ENCODE results near the gene ANTXR2. TPM values are rescaled to one million over a fixed set of nuclear protein-coding genes. Genes with fewer than 3 reads are reported as not detected.
A peak's percentile ranks its signal among the peaks of the same experiment; 100 is the strongest.

The ANTXR2 gene
- total RNA-seq, 5 donors from 2014 or later (not counting 1 experiment from before 2014, with no cell fraction given): 45.1 to 64.3 (median 48.2) TPM

GRCh38 chr4:80043541-80043940, 29.5 kb downstream of the ANTXR2 start:
- Mint-ChIP-seq H3K4me1 (peaks cover 5 to 19% (median 14%) of the 10 kb centered on the region in 3 donors), H3K27me3 (no peaks in the 10 kb centered on the region), H3K9me3 (no peaks in the 10 kb centered on the region), H3K4me3 (no peak overlapping the region), H3K36me3 (peaks cover 50% of the 10 kb centered on the region), H3K27ac (no peak overlapping the region)
- H3K36me3 ChIP-seq (ENCODE audit: control insufficient read depth in 2 of 2, extremely low read depth in 1 of 2, insufficient read depth in 1 of 2, low read length in 1 of 2): peaks cover 0 to 12% of the 10 kb centered on the region in 2 donors
- ChIA-PET POLR2A (no interaction called here), CTCF (no interaction called here)
- no peak overlapping the region for H3K4me3 ChIP-seq (ENCODE audit: control insufficient read depth in 1 of 2, extremely low read depth in 1 of 2, low read length in 1 of 2)
- no peak overlapping the region for H3K27ac ChIP-seq (ENCODE audit: low read length)
- H3K27me3 ChIP-seq (replicated peaks in 1 of 2; ENCODE audit: control insufficient read depth in 2 of 2, extremely low read depth in 1 of 2, insufficient read depth in 2 of 2, low read length in 1 of 2): no peaks in the 10 kb centered on the region
- WGBS (ENCODE audit: insufficient coverage): 100% methylated on average over 1 of the region's 3 CpGs
- DNase-seq: no peak
- ATAC-seq (replicated peaks in 1 of 4): no peak
- no peaks in the 10 kb centered on the region for H3K4me1 ChIP-seq (ENCODE audit: control insufficient read depth in 1 of 2, extremely low read depth in 1 of 2, insufficient read depth in 2 of 2, low read length in 2 of 2)
- H3K9me3 ChIP-seq: no peaks in the 10 kb centered on the region

DNA sequence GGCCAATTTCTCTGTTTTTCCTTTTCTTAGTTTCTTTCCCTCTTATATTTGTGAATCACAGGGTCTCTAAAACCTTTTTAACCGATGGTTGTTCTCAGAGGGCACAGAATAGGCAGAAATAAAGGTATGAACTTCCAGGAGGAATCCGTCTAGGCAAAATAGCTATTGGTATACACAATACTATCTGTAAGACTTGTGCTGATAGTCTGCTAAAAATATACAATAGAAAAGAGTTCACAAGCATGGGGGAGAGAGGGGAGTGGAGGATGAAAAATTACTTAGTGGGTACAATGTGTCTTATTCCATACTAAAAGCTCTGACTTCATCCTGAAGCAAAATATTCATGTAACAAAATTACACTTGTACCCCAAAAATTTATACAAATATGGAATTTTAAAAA, 30.2 kb downstream of the ANTXR2 start:
- Histone ChIP-seq H3K9me3 (no peaks in the 10 kb centered on the region), H3K36me3 (ENCODE audit: control insufficient read depth in 2 of 2, extremely low read depth in 1 of 2, insufficient read depth in 1 of 2, low read length in 1 of 2) (peaks cover 0 to 12% of the 10 kb centered on the region in 2 donors), H3K27me3 (replicated peaks in 1 of 2; ENCODE audit: control insufficient read depth in 2 of 2, extremely low read depth in 1 of 2, insufficient read depth in 2 of 2, low read length in 1 of 2) (no peaks in the 10 kb centered on the region), H3K4me1 (ENCODE audit: control insufficient read depth in 1 of 2, extremely low read depth in 1 of 2, insufficient read depth in 2 of 2, low read length in 2 of 2) (peaks cover 0 to under 1% of the 10 kb centered on the region in 2 experiments), H3K27ac (ENCODE audit: low read length) (no peak overlapping the region), H3K4me3 (ENCODE audit: control insufficient read depth in 1 of 2, extremely low read depth in 1 of 2, low read length in 1 of 2) (no peak overlapping the region)
- Mint-ChIP-seq H3K4me3 (no peak overlapping the region), H3K9me3 (no peaks in the 10 kb centered on the region), H3K27ac (no peak overlapping the region), H3K4me1 (peaks cover 5 to 23% (median 19%) of the 10 kb centered on the region in 3 donors), H3K36me3 (peaks cover 50% of the 10 kb centered on the region), H3K27me3 (no peaks in the 10 kb centered on the region)
- ATAC-seq (replicated peaks in 1 of 4) (no peak), DNase-seq (no peak)
- ChIA-PET POLR2A (interaction anchor here in 1 of 2 donors (0.6 kb wide), 1 partner anchor 139 kb away, joined by 3 read pairs; no protein-coding TSS in a partner anchor), CTCF (no interaction called here)
- WGBS (ENCODE audit: insufficient coverage): no CpG with 5 or more reads among the region's 2 CpGs

GRCh38 chr4:80037864-80038263, 35.2 kb downstream of the ANTXR2 start:
- POLR2A ChIA-PET: no interaction called here
- no peaks in the 10 kb centered on the region for H3K9me3 Mint-ChIP-seq
- DNase-seq (no peak), ATAC-seq (replicated peaks in 1 of 4) (no peak)
- peak overlapping the region; percentile 84 to 92 for H3K27ac Mint-ChIP-seq
- CTCF ChIA-PET: no interaction called here
- Histone ChIP-seq H3K27me3 (replicated peaks in 1 of 2; ENCODE audit: control insufficient read depth in 2 of 2, extremely low read depth in 1 of 2, insufficient read depth in 2 of 2, low read length in 1 of 2) (no peaks in the 10 kb centered on the region), H3K4me3 (ENCODE audit: control insufficient read depth in 1 of 2, extremely low read depth in 1 of 2, low read length in 1 of 2) (no peak overlapping the region), H3K9me3 (no peaks in the 10 kb centered on the region), H3K27ac (ENCODE audit: low read length) (peak overlapping the region; percentile 42), H3K4me1 (ENCODE audit: control insufficient read depth in 1 of 2, extremely low read depth in 1 of 2, insufficient read depth in 2 of 2, low read length in 2 of 2) (peaks cover 3 to 16% of the 10 kb centered on the region in 2 experiments), H3K36me3 (ENCODE audit: control insufficient read depth in 2 of 2, extremely low read depth in 1 of 2, insufficient read depth in 1 of 2, low read length in 1 of 2) (peaks cover 0 to 3% of the 10 kb centered on the region in 2 donors)
- no peaks in the 10 kb centered on the region for H3K27me3 Mint-ChIP-seq
- H3K36me3 Mint-ChIP-seq: peaks cover 48% of the 10 kb centered on the region
- no peak overlapping the region for H3K4me3 Mint-ChIP-seq
- H3K4me1 Mint-ChIP-seq: peaks cover 27 to 43% (median 30%) of the 10 kb centered on the region in 3 donors
- WGBS (ENCODE audit: insufficient coverage): no CpG with 5 or more reads among the region's 1 CpG

DNA sequence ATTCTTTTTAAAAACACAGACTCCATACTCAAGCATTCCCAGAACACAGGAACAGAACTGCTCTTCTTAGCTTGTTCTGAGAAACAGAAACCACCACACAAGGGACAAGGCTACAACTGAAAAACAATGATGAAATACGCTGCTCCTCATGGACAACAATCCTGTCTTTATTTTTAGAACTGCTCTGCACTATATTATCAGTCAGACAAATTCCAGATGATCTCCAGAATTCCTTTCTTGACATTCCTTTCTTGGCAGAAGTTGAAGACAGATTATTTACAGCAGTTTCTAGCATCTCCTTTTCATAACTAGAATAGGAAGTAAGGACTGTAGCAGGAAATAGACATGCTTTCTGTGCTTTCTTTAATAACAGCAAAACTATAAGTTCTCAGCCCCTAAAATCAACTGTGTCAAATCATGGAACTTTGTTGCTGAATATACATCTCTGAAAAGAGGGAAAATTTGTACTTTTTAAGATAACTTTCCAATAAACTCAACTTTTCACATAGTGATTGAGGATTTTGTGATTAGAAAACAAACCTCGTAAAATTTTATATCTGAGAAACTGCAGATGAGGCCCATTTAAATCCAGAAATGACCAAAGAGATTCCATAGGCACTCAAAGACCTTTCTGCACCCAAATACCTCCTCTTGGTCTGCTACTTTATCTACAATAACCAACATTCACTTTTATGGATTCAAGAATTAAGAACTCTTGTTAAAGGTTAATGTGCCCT, 35.9 kb downstream of the ANTXR2 start:
- ChIA-PET POLR2A (no interaction called here), CTCF (no interaction called here)
- Mint-ChIP-seq H3K27me3 (no peaks in the 10 kb centered on the region), H3K9me3 (no peaks in the 10 kb centered on the region), H3K36me3 (peaks cover 44% of the 10 kb centered on the region), H3K4me3 (peak overlapping the region; percentile 22 to 62 (median 45)), H3K27ac (peak overlapping the region; percentile 84 to 92), H3K4me1 (peaks cover 27 to 43% (median 30%) of the 10 kb centered on the region in 3 donors)
- H3K9me3 ChIP-seq: no peaks in the 10 kb centered on the region
- H3K36me3 ChIP-seq (ENCODE audit: control insufficient read depth in 2 of 2, extremely low read depth in 1 of 2, insufficient read depth in 1 of 2, low read length in 1 of 2): peaks cover 0 to 3% of the 10 kb centered on the region in 2 donors
- no peak overlapping the region for H3K4me3 ChIP-seq (ENCODE audit: control insufficient read depth in 1 of 2, extremely low read depth in 1 of 2, low read length in 1 of 2)
- peak in 1 of 35 experiments; percentile 12 for DNase-seq
- peak in 3 of 4 experiments; percentile 36 to 63 (median 37) for ATAC-seq (replicated peaks in 1 of 4)
- no peaks in the 10 kb centered on the region for H3K27me3 ChIP-seq (replicated peaks in 1 of 2; ENCODE audit: control insufficient read depth in 2 of 2, extremely low read depth in 1 of 2, insufficient read depth in 2 of 2, low read length in 1 of 2)
- 50% methylated on average over 1 of the region's 2 CpGs for WGBS (ENCODE audit: insufficient coverage)
- peaks cover 3 to 16% of the 10 kb centered on the region in 2 experiments for H3K4me1 ChIP-seq (ENCODE audit: control insufficient read depth in 1 of 2, extremely low read depth in 1 of 2, insufficient read depth in 2 of 2, low read length in 2 of 2)
- H3K27ac ChIP-seq (ENCODE audit: low read length): peak overlapping the region; percentile 42

GRCh38 chr4:80036306-80036705, 36.7 kb downstream of the ANTXR2 start:
- Mint-ChIP-seq H3K9me3 (no peaks in the 10 kb centered on the region), H3K27ac (peak overlapping the region; percentile 27 to 34), H3K36me3 (peaks cover 40% of the 10 kb centered on the region), H3K4me3 (peak overlapping the region in 1 of 3 donors; percentile 62), H3K27me3 (no peaks in the 10 kb centered on the region), H3K4me1 (peaks cover 27 to 40% (median 30%) of the 10 kb centered on the region in 3 donors)
- ChIA-PET CTCF (interaction anchor here in 1 of 2 donors (1.3 to 1.6 kb wide), 2 partner anchors 20 to 22 kb away, joined by 3 to 7 read pairs; no protein-coding TSS in a partner anchor), POLR2A (interaction anchor here in 1 of 2 donors (0.7 kb wide), 1 partner anchor 89 kb away, joined by 3 read pairs; no protein-coding TSS in a partner anchor)
- WGBS (ENCODE audit: insufficient coverage): 95% methylated on average over 5 of the region's 7 CpGs
- Histone ChIP-seq H3K36me3 (ENCODE audit: control insufficient read depth in 2 of 2, extremely low read depth in 1 of 2, insufficient read depth in 1 of 2, low read length in 1 of 2) (peaks cover 0 to 3% of the 10 kb centered on the region in 2 donors), H3K4me3 (ENCODE audit: control insufficient read depth in 1 of 2, extremely low read depth in 1 of 2, low read length in 1 of 2) (no peak overlapping the region), H3K4me1 (ENCODE audit: control insufficient read depth in 1 of 2, extremely low read depth in 1 of 2, insufficient read depth in 2 of 2, low read length in 2 of 2) (peaks cover 3 to 16% of the 10 kb centered on the region in 2 experiments), H3K27me3 (replicated peaks in 1 of 2; ENCODE audit: control insufficient read depth in 2 of 2, extremely low read depth in 1 of 2, insufficient read depth in 2 of 2, low read length in 1 of 2) (no peaks in the 10 kb centered on the region), H3K9me3 (no peaks in the 10 kb centered on the region), H3K27ac (ENCODE audit: low read length) (no peak overlapping the region)
- DNase-seq: no peak
- no peak for ATAC-seq (replicated peaks in 1 of 4)

- Histone ChIP-seq H3K36me3 (ENCODE audit: control insufficient read depth in 2 of 2, extremely low read depth in 1 of 2, insufficient read depth in 1 of 2, low read length in 1 of 2) (peaks cover 0 to 5% of the 10 kb centered on the region in 2 donors), H3K27me3 (replicated peaks in 1 of 2; ENCODE audit: control insufficient read depth in 2 of 2, extremely low read depth in 1 of 2, insufficient read depth in 2 of 2, low read length in 1 of 2) (no peaks in the 10 kb centered on the region), H3K9me3 (no peaks in the 10 kb centered on the region), H3K4me1 (ENCODE audit: control insufficient read depth in 1 of 2, extremely low read depth in 1 of 2, insufficient read depth in 2 of 2, low read length in 2 of 2) (peaks cover 3 to 16% of the 10 kb centered on the region in 2 experiments), H3K27ac (ENCODE audit: low read length) (no peak overlapping the region), H3K4me3 (ENCODE audit: control insufficient read depth in 1 of 2, extremely low read depth in 1 of 2, low read length in 1 of 2) (no peak overlapping the region)
- H3K36me3 Mint-ChIP-seq: peaks cover 42% of the 10 kb centered on the region
- H3K9me3 Mint-ChIP-seq: no peaks in the 10 kb centered on the region
- CTCF ChIA-PET: interaction anchor here (0.6 to 1.6 kb wide), 4 partner anchors 21 to 167 kb away, joined by 3 to 7 read pairs (median 3); no protein-coding TSS in a partner anchor
- peak in 5 of 35 experiments; percentile 0 to 46 (median 6) for DNase-seq
- no peak overlapping the region for H3K4me3 Mint-ChIP-seq
- no CpG with 5 or more reads among the region's 2 CpGs for WGBS (ENCODE audit: insufficient coverage)
- POLR2A ChIA-PET: interaction anchor here in 1 of 2 donors (0.6 kb wide), 1 partner anchor 167 kb away, joined by 3 read pairs; no protein-coding TSS in a partner anchor
- peaks cover 27 to 40% (median 30%) of the 10 kb centered on the region in 3 donors for H3K4me1 Mint-ChIP-seq
- H3K27me3 Mint-ChIP-seq: no peaks in the 10 kb centered on the region
- H3K27ac Mint-ChIP-seq: peak overlapping the region in 1 of 2 donors; percentile 66
- ATAC-seq (replicated peaks in 1 of 4): peak in 2 of 4 experiments; percentile 55 to 59
These were observed 37.7 kb downstream of the ANTXR2 start for GRCh38 chr4:80035336-80035735.

Data from T-cell (primary cell).